Measurements from ENCODE around the gene CASQ1. TPM values are rescaled to one million over a fixed set of nuclear protein-coding genes. Genes with fewer than 3 reads are reported as not detected.

CASQ1 gene
- total RNA-seq, 4 donors from 2014 or later, result 2.9 to 4.9 (median 4.6) TPM

DNA sequence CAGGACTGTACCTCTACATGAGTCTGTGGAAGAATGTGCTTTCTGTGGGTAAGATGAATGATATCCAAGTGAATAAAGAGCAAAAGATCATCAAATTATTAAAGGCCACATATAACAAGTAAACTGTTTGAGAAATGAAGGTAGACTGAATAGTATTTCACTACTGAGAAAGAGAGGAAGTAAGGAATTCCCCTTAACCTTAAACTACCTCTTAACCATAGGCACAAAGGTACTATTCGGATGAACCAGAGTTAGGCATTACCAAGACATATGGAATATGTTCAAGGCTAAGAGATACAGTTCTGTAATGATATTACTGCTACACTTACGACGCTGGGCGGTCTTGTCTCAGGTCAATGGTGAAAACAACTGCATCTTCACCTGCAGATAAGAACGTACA, 46.4 kb downstream of the CASQ1 start:
- peaks cover 52 to 99% (median 74%) of the 10 kb centered on the region in 4 donors for H3K36me3 ChIP-seq
- TF ChIP-seq POLR2A (IDR thresholded peaks at IDR 0.05; ENCODE audit: low read depth), result no peak
- TF ChIP-seq, protein P1, sequence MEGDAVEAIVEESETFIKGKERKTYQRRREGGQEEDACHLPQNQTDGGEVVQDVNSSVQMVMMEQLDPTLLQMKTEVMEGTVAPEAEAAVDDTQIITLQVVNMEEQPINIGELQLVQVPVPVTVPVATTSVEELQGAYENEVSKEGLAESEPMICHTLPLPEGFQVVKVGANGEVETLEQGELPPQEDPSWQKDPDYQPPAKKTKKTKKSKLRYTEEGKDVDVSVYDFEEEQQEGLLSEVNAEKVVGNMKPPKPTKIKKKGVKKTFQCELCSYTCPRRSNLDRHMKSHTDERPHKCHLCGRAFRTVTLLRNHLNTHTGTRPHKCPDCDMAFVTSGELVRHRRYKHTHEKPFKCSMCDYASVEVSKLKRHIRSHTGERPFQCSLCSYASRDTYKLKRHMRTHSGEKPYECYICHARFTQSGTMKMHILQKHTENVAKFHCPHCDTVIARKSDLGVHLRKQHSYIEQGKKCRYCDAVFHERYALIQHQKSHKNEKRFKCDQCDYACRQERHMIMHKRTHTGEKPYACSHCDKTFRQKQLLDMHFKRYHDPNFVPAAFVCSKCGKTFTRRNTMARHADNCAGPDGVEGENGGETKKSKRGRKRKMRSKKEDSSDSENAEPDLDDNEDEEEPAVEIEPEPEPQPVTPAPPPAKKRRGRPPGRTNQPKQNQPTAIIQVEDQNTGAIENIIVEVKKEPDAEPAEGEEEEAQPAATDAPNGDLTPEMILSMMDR (IDR thresholded peaks at IDR 0.05), result no peak
- no peak for TF ChIP-seq EP300 (IDR thresholded peaks at IDR 0.05)
- no peak for TF ChIP-seq POLR2AphosphoS5 (IDR thresholded peaks at IDR 0.05)

DNA sequence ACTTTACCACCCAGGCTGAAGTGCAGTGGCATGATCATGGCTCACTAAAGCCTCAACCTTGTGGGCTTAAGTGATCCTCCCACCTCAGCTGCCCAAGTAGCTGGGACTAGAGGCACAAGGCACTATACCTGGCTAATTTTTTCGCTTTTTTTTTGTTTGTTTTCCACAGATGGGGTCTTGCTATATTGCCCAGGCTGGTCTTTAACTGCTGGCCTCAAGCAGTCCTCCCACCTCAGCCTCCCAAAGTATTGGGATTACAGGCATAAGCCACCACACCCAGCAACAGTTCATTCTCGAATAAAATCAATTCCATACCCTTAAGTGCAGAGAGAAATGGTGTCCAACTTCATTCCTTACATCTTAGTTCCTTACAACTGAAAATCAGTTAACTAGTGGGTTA, 47.2 kb downstream of the CASQ1 start:
- 97% methylated on average over 2 of the region's 2 CpGs for WGBS
- DNase-seq (ENCODE audit: extremely low spot score), result no peak
- H3K9me3 ChIP-seq, result no peaks in the 10 kb centered on the region
- TF ChIP-seq POLR2A (IDR thresholded peaks at IDR 0.05; ENCODE audit: low read depth) (no peak), POLR2AphosphoS5 (IDR thresholded peaks at IDR 0.05) (no peak), EP300 (IDR thresholded peaks at IDR 0.05) (no peak)
- TF ChIP-seq, protein P1 (IDR thresholded peaks at IDR 0.05), result no peak
- intact Hi-C loops (cut with DNase I), result no loop called here
- peaks cover 45 to 99% (median 71%) of the 10 kb centered on the region in 4 donors for H3K36me3 ChIP-seq
- H3K4me1 ChIP-seq, result peaks cover 0 to 18% (median 2%) of the 10 kb centered on the region in 4 donors
- H3K27me3 ChIP-seq, result no peaks in the 10 kb centered on the region
- no peak overlapping the region for H3K4me3 ChIP-seq
- H3K27ac ChIP-seq (replicated peaks in 1 of 4), result no peak overlapping the region

More for the DNA sequence above, 46.4 kb downstream of the CASQ1 start:
- Histone ChIP-seq H3K9me3 (no peaks in the 10 kb centered on the region), H3K4me1 (peaks cover 0 to 16% (median 2%) of the 10 kb centered on the region in 4 donors), H3K27me3 (no peaks in the 10 kb centered on the region), H3K27ac (replicated peaks in 1 of 4) (no peak overlapping the region), H3K4me3 (no peak overlapping the region)
- intact Hi-C loops (cut with DNase I), result no loop called here
- WGBS, result 89% methylated on average over 5 of the region's 5 CpGs
- no peak for DNase-seq (ENCODE audit: extremely low spot score)

GRCh38 chr1:160238408-160238807, 48.0 kb downstream of the CASQ1 start:
- intact Hi-C loops (cut with DNase I), result no loop called here
- no peaks in the 10 kb centered on the region for H3K27me3 ChIP-seq
- peaks cover 45 to 99% (median 72%) of the 10 kb centered on the region in 4 donors for H3K36me3 ChIP-seq

DNA sequence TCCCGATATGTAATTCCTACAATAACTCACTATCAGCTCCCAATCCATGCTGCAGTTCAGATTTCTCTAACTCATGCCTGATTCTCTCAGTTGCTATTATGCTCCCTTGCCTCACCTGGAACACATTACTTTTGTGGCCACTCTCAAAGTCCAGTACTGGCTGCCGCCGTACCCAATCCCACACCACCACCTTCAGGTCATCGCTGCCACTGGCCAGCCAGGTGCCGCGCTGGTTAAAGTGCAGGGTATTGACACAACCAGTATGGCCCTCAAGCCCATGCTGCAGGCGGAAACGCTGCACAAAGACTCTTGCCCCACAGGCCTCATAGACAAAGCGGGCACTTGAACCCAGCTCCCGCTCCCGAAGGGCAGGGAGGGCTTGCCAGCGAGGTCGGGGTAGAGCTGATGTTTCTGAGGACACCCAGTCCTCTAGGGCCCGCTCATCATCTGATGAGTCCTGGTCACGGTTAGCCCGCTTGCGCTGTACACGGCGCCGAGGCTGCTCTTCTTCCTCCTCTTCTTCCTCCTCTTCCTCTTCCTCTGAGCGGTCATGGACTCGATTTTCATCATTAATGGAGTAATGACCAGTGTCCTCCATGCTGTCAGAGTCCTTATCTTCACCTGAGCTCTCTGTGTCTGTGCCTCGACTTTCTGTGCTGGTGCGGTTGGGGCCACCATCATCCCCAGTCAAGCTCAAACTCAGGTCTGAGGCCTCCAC, 49.4 kb downstream of the CASQ1 start:
- no peak overlapping the region for H3K4me3 ChIP-seq
- peaks cover 45 to 92% (median 66%) of the 10 kb centered on the region in 4 donors for H3K36me3 ChIP-seq
- TF ChIP-seq POLR2A (IDR thresholded peaks at IDR 0.05; ENCODE audit: low read depth) (no peak), POLR2AphosphoS5 (IDR thresholded peaks at IDR 0.05) (no peak), EP300 (IDR thresholded peaks at IDR 0.05) (no peak)
- TF ChIP-seq, protein P1 (IDR thresholded peaks at IDR 0.05), result no peak
- no peaks in the 10 kb centered on the region for H3K9me3 ChIP-seq
- no peak overlapping the region for H3K27ac ChIP-seq (replicated peaks in 1 of 4)
- H3K4me1 ChIP-seq, result peaks cover 17 to 27% (median 19%) of the 10 kb centered on the region in 4 donors
- DNase-seq (ENCODE audit: extremely low spot score), result no peak
- H3K27me3 ChIP-seq, result no peaks in the 10 kb centered on the region
- 96% methylated on average over 19 of the region's 24 CpGs for WGBS
- intact Hi-C loops (cut with DNase I), result no loop called here

More at GRCh38 chr1:160238408-160238807, 48.0 kb downstream of the CASQ1 start:
- 85% methylated on average over 5 of the region's 5 CpGs for WGBS
- H3K9me3 ChIP-seq, result no peaks in the 10 kb centered on the region
- no peak for TF ChIP-seq EP300 (IDR thresholded peaks at IDR 0.05)
- no peak for TF ChIP-seq POLR2A (IDR thresholded peaks at IDR 0.05; ENCODE audit: low read depth)
- TF ChIP-seq POLR2AphosphoS5 (IDR thresholded peaks at IDR 0.05), result no peak
- TF ChIP-seq, protein P1 (IDR thresholded peaks at IDR 0.05), result no peak
- H3K4me3 ChIP-seq, result no peak overlapping the region
- no peak overlapping the region for H3K27ac ChIP-seq (replicated peaks in 1 of 4)
- no peak for DNase-seq (ENCODE audit: extremely low spot score)
- peaks cover 6 to 25% (median 9%) of the 10 kb centered on the region in 4 donors for H3K4me1 ChIP-seq

Measured in esophagus muscularis mucosa (tissue), 4 donors.